Activated T-cell treated with anti-CD3 and anti-CD28 coated beads, Interleukin-2, amount 50 U/mL, for 4 hours (primary cell): ENCODE results near the gene HNRNPUL1. TPM values are rescaled to one million over a fixed set of nuclear protein-coding genes. Genes with fewer than 3 reads are reported as not detected.
A peak's percentile ranks its signal among the peaks of the same experiment; 100 is the strongest.

ENCODE experiments used
- ATAC-seq, 2 donors: fragments of 200-7000 bp; cut with Tn5 transposase; one replicate each; pipeline ENCODE4 v1.10.0; 2021
- DNase-seq: peaks from one replicate; pipeline ENCODE4 v3.0.0-alpha.2; 2020
- H3K27me3 Mint-ChIP-seq: one replicate; pipeline ENCODE4 v1.8.0; 2021; ENCODE audit warnings: low read depth, mixed read lengths
- H3K36me3 Mint-ChIP-seq: one replicate; pipeline ENCODE4 v1.8.0; 2022; ENCODE audit warnings: mixed read lengths; ENCODE audit not compliant: insufficient read depth
- H3K4me1 Mint-ChIP-seq: one replicate; pipeline ENCODE4 v1.8.0; 2021; ENCODE audit warnings: low read depth, mixed read lengths
- H3K4me3 Mint-ChIP-seq: one replicate; pipeline ENCODE4 v1.8.0; 2021; ENCODE audit warnings: mild to moderate bottlenecking, moderate library complexity, mixed read lengths
- H3K9me3 Mint-ChIP-seq: one replicate; pipeline ENCODE4 v1.8.0; 2021; ENCODE audit warnings: mixed read lengths
- total RNA-seq, 3 donors: library from RNA; stranded (reverse); gene quantifications; one replicate each; pipeline ENCODE4 v1.2.1, GENCODE V29; 2021

HNRNPUL1 gene
- total RNA-seq, 3 donors from 2014 or later: 224 to 248 (median 238) TPM

DNA sequence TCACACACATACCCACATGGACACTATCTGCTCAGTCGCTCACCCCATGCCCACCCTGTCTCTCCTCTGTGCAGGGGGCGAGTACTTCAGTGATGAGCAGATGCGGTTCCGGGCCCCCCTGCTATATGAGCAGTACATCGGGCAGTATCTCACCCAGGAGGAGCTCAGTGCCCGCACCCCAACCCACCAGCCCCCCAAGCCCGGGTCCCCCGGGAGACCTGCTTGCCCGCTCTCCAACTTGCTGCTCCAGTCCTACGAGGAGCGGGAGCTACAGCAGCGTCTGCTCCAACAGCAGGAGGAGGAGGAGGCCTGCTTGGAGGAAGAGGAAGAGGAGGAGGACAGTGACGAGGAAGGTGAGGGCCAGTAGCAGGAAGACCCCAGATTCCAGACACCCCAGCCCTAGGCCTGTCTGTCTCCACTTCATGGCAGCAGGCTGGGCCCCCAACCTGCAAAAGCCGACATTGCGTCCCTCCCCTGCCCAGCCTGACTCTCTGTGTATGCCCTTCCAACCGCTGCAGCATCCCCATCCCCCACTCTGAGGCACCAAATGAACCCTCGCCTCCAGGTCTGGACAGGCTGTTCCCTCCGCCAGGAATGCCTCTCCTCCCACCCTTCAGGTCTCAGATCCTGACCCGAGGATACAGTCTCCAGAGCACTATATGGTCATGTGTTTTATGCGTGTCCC lies 55.5 kb downstream of the HNRNPUL1 start:
- H3K4me3 Mint-ChIP-seq: no peak overlapping the region
- no peak for DNase-seq
- peaks cover 22% of the 10 kb centered on the region for H3K36me3 Mint-ChIP-seq
- ATAC-seq: no peak
- peaks cover 21% of the 10 kb centered on the region for H3K4me1 Mint-ChIP-seq
- no peaks in the 10 kb centered on the region for H3K9me3 Mint-ChIP-seq
- no peaks in the 10 kb centered on the region for H3K27me3 Mint-ChIP-seq

DNA sequence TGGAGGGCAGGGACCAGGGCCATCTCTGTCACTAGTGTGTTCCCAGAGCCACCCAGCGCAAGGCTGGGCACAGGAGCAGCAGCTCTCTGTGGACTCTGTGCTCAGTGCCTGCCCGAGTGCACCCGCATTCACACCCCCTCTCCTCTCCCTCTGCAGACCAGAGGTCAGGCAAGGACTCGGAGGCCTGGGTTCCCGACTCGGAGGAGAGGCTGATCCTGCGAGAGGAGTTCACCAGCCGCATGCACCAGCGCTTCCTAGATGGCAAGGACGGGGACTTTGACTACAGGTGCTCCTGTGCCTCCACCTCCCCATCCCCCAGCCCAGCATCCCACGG lies 56.0 kb downstream of the HNRNPUL1 start:
- Mint-ChIP-seq H3K4me3 (no peak overlapping the region), H3K4me1 (peaks cover 24% of the 10 kb centered on the region), H3K9me3 (no peaks in the 10 kb centered on the region), H3K27me3 (no peaks in the 10 kb centered on the region), H3K36me3 (peaks cover 23% of the 10 kb centered on the region)
- ATAC-seq: no peak
- no peak for DNase-seq

DNA sequence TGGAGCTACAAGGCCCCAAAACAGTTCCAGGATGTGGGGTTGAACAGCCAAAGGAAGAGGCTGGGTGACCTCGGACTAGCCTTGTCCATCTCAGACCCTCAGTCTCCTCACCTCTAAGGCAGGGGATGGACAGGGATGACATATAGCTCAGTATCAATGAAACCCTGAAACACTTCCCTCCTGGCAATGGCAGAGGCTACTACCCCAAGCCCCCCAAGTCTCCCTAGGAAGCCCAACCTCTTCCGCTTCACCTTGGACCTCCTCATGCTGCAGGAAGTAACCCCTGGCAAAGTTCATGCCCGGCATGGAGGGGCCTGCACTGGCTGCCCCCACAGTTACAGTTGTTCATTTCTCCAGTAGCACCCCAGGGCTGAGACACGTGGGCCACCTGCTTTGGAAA lies 56.4 kb downstream of the HNRNPUL1 start:
- Mint-ChIP-seq H3K9me3 (no peaks in the 10 kb centered on the region), H3K27me3 (no peaks in the 10 kb centered on the region), H3K4me1 (peaks cover 26% of the 10 kb centered on the region), H3K36me3 (peaks cover 23% of the 10 kb centered on the region), H3K4me3 (no peak overlapping the region)
- DNase-seq (no peak), ATAC-seq (no peak)

DNA sequence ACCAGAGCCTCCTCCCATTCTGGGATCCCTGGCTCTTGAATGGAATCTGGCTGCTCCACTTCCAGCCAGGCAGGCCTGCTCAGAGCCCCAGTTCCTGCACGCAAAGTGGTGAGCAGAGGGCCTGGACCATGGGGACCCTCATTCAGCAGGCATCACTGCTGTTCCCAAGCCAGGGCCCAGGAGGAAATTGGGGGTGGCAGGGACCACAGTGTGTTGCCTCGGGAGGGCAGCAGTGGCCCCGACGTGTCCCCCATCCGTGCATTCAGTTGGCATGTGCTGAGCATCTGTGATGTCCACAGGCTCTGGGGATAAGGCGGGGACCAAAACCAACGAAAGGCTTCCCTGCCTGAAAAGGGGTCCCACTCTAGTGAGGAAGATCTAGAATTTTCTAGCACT lies 57.0 kb downstream of the HNRNPUL1 start:
- peaks cover 26% of the 10 kb centered on the region for H3K4me1 Mint-ChIP-seq
- H3K9me3 Mint-ChIP-seq: no peaks in the 10 kb centered on the region
- H3K4me3 Mint-ChIP-seq: no peak overlapping the region
- no peak for DNase-seq
- H3K36me3 Mint-ChIP-seq: peaks cover 22% of the 10 kb centered on the region
- no peak for ATAC-seq
- H3K27me3 Mint-ChIP-seq: no peaks in the 10 kb centered on the region

DNA sequence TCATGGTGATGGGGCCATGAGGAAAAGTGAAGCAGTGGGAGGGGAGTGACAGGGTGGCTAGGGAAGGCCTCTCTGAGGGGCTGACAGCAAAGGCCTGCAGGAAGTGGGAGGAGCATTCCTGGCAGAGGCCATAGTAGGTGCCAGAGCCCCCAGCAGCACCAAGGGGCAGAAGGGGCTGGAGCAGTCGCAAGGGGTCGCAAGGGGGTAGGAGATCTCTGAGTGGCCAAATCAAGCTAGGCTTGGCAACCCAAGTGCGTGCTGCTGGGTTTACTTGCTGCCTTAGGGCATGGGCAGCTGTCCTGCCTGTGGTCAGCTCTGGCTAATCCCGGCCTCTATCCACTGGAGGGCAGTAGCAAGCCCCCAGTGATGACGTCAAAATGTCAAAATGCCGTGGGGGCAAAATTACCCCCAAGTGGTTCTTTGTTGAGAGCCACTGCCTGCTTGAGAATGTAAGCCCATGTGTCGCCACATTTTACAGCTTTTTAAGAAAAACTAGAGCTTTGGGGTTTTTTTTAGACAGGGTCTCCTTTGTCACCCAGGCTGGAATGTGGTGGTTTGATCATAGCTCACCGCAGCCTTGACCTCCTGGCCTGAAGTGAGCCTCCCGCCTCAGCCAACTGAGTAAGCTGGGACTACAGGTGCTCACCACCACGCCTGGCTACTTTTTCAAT lies 57.6 kb downstream of the HNRNPUL1 start:
- H3K27me3 Mint-ChIP-seq: no peaks in the 10 kb centered on the region
- DNase-seq: no peak
- no peaks in the 10 kb centered on the region for H3K9me3 Mint-ChIP-seq
- peaks cover 30% of the 10 kb centered on the region for H3K4me1 Mint-ChIP-seq
- no peak overlapping the region for H3K4me3 Mint-ChIP-seq
- peaks cover 19% of the 10 kb centered on the region for H3K36me3 Mint-ChIP-seq
- ATAC-seq: no peak

DNA sequence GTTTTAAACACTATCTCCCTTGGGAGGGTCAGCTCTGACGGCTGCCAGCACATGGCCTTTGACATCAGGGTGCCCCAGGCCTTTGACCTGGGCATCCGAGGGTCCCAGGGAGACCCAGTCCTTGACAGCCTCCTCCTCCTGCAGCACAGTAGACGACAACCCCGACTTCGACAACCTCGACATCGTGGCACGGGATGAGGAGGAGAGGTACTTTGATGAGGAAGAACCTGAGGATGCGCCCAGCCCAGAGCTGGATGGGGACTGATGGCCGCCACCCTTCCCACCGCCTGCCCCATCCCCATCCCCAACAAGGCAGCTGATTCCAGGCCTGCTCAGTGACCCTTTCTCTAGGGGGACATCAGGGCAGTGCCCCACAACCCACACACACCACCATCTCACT lies 58.3 kb downstream of the HNRNPUL1 start:
- H3K27me3 Mint-ChIP-seq: no peaks in the 10 kb centered on the region
- DNase-seq (no peak), ATAC-seq (no peak)
- H3K4me1 Mint-ChIP-seq: peaks cover 31% of the 10 kb centered on the region
- H3K36me3 Mint-ChIP-seq: peaks cover 14% of the 10 kb centered on the region
- no peaks in the 10 kb centered on the region for H3K9me3 Mint-ChIP-seq
- no peak overlapping the region for H3K4me3 Mint-ChIP-seq

DNA sequence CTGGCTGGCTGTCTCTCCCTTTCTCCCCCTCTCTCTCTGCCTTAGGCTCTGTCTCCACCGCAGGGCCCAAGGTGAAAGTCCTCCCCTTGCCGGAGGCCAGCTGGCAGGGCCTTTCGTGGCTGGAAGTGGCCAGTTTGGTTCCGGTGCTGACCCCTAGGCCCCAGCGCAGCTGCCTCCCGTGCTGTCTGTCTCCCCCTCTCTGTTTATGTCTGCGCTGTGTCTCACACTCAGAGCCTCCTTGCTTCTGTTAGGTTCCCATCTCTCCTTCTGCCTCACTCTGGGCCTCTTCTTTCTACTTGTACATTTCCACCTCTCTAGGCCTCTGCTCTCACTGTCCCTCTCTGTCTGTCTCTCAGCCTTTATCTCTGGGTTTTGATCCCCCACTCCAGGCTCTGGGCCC lies 58.9 kb downstream of the HNRNPUL1 start:
- Mint-ChIP-seq H3K36me3 (peaks cover 14% of the 10 kb centered on the region), H3K9me3 (no peaks in the 10 kb centered on the region), H3K4me1 (peaks cover 35% of the 10 kb centered on the region), H3K27me3 (no peaks in the 10 kb centered on the region), H3K4me3 (no peak overlapping the region)
- DNase-seq (no peak), ATAC-seq (no peak)

DNA sequence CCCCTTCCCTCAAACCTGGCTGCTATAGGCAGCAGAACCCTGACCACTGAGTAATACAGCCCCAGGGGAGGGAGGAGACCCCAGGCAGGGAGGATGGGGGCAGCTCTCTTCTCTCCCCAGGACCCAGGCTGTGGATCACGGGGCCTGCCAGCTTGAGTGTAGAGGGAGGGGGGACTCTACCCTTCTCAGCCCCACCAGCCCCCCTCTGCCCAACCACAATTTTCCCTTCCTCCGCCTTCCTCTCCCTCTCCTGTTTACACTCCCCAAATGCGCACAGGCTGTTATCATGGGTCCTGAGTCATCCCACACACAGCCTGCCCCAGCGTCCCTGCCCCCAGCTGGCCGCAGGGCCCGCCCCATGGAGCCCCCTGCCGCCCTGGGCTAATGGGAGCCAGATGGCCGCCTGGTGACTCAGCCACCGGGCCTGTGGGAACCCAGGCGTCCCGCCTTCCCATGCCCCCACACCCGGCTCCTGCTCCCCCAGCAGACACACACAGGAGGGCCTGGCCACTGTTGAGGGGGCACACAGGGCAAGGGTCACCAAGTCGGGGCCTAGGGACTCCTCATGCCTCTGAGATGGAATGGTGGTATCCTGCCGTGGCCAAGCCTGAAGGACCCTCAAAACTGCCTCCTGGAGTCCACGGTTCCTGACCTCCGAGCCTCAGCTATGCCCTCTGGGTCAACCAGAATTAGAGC lies 59.4 kb downstream of the HNRNPUL1 start:
- peaks cover 40% of the 10 kb centered on the region for H3K4me1 Mint-ChIP-seq
- ATAC-seq: no peak
- H3K4me3 Mint-ChIP-seq: no peak overlapping the region
- DNase-seq: no peak
- no peaks in the 10 kb centered on the region for H3K27me3 Mint-ChIP-seq
- no peaks in the 10 kb centered on the region for H3K9me3 Mint-ChIP-seq
- H3K36me3 Mint-ChIP-seq: peaks cover 20% of the 10 kb centered on the region

DNA sequence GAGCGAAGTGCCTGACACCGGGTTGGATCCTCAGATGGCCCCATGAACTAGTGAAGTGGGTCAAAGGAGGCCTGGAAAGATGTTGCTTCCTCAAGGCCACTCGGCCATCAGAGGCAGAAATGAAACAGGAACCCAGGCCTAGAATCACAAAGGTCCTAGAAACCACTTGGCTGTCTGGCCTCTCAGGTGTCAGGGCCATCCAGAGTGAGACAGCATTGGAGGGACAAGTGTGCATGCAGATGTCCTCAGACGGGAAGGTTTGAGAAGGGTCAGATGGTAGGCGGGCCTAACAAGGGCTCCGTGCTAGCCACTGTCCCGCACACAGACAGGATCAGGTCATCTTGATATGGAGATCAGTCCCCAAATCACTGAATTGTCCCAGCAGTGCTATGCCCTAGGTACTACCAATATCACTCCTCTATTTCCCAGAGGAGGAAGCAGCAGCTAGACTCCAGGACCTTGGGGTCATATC lies 60.1 kb downstream of the HNRNPUL1 start:
- DNase-seq (no peak), ATAC-seq (no peak)
- Mint-ChIP-seq H3K4me3 (no peak overlapping the region), H3K9me3 (no peaks in the 10 kb centered on the region), H3K4me1 (peaks cover 47% of the 10 kb centered on the region), H3K36me3 (peaks cover 25% of the 10 kb centered on the region), H3K27me3 (no peaks in the 10 kb centered on the region)

DNA sequence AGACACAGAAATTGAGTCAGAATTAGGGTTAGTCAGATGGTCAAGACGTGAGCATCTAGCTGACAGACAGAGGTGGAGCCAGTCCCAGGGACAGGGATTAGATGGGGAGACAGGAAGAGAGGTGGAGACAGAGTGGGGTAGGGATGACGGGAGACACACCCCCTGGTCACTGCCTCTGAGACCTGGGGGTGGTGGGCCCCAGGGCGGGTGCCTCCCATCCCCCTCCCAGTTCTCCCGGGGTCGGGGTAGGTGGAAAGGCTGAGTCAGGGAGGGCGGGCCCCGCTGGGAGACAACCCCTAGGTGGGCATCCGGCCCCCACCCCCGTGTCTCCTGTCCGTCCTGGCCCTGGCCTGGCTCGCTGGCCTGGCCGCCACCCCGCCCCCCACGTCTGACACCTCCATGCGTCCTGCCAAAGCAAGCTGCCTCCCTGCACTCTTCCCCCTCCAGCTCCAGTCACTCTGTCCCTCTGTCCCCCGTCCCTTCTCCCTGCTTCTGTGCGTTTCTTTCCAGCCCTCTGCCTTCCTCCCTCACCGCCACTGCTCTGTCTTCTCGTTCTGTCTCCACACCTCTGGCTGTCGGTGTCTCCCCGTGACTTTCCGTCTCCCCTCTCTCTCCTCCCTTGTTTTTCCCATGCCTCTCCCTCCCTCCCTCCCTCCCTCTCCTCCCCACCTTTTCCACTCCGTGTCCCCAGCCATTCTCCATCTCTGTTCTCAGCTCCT lies 60.9 kb downstream of the HNRNPUL1 start:
- peak overlapping the region; percentile 46 for H3K4me3 Mint-ChIP-seq
- no peaks in the 10 kb centered on the region for H3K27me3 Mint-ChIP-seq
- peaks cover 22% of the 10 kb centered on the region for H3K36me3 Mint-ChIP-seq
- H3K4me1 Mint-ChIP-seq: peaks cover 47% of the 10 kb centered on the region
- no peak for DNase-seq
- ATAC-seq: no peak
- no peaks in the 10 kb centered on the region for H3K9me3 Mint-ChIP-seq

DNA sequence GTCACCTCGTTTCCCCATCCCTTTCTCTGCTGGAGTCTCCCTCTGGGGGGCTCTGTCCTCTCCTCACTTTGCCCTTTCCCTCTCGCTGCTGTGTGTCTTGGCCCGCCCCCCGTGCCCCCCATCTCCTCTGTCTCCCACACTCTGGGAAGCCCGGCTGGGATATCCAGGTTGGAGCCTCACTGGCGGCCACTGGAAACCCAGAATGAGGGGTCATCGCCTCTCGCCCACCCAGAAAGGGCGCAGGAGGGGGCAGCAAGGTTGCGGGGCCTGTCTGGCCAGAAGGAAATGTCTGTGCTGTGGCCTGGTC lies 61.4 kb downstream of the HNRNPUL1 start:
- Mint-ChIP-seq H3K9me3 (no peaks in the 10 kb centered on the region), H3K36me3 (peaks cover 25% of the 10 kb centered on the region), H3K4me1 (peaks cover 52% of the 10 kb centered on the region), H3K4me3 (no peak overlapping the region), H3K27me3 (no peaks in the 10 kb centered on the region)
- ATAC-seq (no peak), DNase-seq (no peak)

DNA sequence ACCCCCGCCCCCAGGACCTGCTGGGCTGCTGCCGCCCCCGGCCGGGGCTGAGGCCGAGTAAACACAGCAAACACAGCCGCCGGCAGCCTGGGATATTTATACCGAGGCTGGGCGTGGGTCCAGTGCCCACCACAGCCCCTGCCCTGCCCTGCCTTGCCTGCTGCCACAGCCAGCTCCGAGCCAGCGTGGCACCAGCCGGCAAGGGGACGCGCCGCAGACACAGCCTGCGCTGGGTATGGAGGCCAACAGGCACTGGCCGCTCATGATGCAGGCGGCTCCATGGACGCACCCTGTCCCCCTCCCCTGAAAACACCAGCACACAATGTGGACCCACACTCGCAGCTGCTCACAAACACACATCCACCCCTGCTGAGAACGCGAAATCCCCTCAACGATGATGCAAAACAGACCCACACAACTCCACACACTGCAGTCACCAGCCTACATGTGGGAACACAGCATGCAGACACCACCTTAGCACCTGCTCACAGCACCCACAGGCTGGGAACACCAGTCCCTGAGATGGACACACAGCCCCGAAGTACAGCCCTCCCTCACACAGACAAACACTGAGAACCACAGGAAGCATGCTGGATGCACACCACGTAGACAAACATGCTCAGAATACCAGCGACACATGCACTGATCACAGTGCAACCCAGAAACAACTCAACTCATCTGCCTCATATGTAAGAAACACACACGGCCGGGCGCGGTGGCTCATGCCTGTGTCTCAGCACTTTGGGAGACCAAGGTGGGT lies 62.0 kb downstream of the HNRNPUL1 start:
- Mint-ChIP-seq H3K27me3 (no peaks in the 10 kb centered on the region), H3K36me3 (peaks cover 25% of the 10 kb centered on the region), H3K4me1 (peaks cover 53% of the 10 kb centered on the region), H3K9me3 (no peaks in the 10 kb centered on the region), H3K4me3 (peak overlapping the region; percentile 73)
- DNase-seq (no peak), ATAC-seq (no peak)

DNA sequence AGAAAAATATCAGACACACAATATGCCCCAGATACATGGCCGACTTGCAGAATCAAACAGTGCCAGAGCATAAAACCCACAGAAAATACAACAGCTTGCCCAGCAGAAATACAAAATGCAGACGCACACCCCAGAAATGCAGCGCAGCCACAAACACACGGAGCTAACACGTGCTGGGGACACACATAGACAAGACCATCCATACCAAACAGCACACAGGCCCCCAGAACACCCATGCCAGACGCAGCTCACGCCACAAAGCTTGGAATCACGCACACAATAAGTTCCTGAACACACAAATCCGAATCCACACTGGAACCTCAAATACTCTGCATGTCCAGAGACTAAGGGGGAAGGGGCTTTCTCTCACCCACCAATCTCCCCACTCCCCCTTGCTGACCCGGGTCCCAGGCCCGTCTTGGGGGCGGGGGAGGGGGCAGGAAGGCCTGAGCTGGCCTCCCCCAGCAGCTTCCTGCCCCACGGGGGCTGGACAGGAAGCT lies 63.0 kb downstream of the HNRNPUL1 start:
- Mint-ChIP-seq H3K4me3 (peak overlapping the region; percentile 73), H3K4me1 (peaks cover 63% of the 10 kb centered on the region), H3K9me3 (no peaks in the 10 kb centered on the region), H3K27me3 (no peaks in the 10 kb centered on the region), H3K36me3 (peaks cover 31% of the 10 kb centered on the region)
- no peak for DNase-seq
- no peak for ATAC-seq
